GM19238 (cell line): Measurements from ENCODE around the gene BMP2.

Source experiments
- DNase-seq: peaks from one replicate; pipeline ENCODE4 v3.0.0; 2011; ENCODE audit warnings: low spot score; ENCODE audit not compliant: insufficient read length

Gene BMP2

GRCh38 chr20:6767536-6768227 is at the start of gene BMP2:
BMP2 (plus strand) TSS chr20:6767686; CDS start chr20:6770127, 2,441 bp downstream.
- peak; percentile 42 for DNase-seq

DNA sequence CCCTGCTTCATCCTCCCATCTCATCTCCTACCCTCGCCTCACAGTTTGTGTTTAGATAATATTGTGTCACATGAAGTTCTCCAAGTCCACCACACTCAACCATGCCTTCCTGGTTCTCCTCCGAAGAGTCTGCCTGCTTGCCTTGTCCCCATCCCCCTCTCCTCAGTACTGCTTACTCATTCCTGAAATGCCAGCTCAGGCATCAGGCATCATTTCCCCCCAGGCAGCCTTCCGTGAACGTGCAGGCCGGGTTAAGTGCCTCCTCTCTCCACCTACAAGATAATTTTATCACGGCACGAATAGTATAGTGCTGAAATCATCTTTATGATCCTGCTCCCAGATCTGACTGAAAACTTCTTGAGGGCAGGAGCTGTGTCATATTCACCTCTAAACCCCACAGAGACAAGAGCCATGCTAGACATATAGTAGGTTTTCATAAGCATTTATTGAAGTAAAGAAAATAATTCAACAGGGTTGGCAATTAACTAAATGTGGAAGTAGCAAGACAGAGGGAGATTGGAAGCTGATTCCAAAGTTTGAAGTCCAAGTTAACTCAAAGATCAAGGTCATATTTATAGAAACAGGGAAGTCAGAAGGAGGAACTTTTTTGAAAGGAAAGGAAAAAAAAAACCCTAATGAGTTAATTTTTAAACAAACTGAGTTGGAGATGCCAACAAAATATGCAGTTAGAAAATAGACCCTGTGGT is 48.7 kb upstream of the BMP2 start:
- no peak for DNase-seq

GRCh38 chr20:6719369-6719721 is 48.1 kb upstream of the BMP2 start:
- no peak for DNase-seq

DNA sequence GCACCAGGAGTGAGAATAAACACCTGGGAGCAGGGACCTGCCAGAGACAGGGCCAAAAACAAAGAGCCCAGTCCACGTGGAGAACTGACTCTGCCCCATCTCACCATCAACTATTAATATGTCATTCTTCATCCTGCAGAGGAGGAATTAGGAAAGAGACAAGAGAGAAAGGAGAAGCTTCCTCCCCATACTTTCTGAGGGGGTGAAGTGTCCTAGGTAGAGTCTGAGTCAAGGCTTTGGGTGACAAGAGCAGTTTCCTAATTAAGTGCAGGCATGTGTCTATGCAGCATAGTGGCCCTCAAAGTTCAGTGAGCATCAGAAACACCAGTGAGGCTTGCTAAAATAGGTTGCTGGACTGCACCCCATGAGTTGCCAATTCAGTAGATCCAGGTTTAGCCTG is 40.7 kb upstream of the BMP2 start:
- DNase-seq, result no peak

- DNase-seq, result no peak
These were observed 36.7 kb upstream of the BMP2 start for GRCh38 chr20:6730672-6731328.

DNA sequence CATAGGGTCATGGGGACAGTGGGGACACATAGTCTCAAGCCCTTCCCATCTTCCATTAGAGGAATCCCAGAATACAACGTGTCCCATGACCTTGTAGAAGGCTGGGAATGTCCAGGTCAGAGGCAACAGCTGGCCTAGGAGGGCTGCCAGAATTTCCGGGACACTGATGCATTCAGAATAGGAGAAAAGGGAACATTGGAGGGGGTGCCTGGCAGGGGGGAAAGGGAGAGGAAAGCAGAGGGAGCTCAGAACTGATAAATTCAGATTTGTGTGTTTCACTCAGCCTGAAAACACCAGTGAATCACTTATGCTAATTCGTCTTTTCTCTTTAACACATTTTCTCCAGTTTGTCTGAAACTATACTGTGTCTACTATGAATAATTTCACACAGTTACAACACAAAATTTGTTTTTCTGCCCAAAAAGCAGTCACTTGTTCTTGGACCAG is 35.5 kb upstream of the BMP2 start:
- no peak for DNase-seq

GRCh38 chr20:6732851-6733250 is 34.6 kb upstream of the BMP2 start:
- no peak for DNase-seq

DNA sequence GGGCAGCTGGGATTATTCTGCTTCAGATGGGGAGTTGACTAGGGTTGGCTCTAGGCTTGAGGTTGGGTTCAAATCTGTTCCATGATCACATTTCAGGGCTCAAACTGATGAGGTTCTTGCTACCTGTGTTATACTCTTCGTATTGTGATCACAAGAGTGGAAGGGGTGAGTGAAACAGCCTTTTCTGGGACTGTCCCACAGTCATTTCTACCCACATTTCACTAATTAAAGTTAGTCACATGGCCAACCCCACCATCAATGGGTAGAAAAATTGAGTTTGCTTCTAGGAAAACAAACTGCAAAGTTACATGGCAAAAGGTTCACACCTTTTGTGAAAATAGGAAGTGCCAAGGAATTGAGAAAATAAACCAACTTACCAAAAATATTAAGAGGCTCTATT is 33.5 kb upstream of the BMP2 start:
- no peak for DNase-seq

GRCh38 chr20:6735942-6736845 is 31.3 kb upstream of the BMP2 start:
- no peak for DNase-seq

- DNase-seq, result no peak
These were observed 28.1 kb upstream of the BMP2 start for GRCh38 chr20:6739406-6739805.

- DNase-seq, result no peak
These were observed 27.4 kb upstream of the BMP2 start for GRCh38 chr20:6740096-6740495.

GRCh38 chr20:6744180-6744579 is 23.3 kb upstream of the BMP2 start:
- DNase-seq, result no peak

- DNase-seq, result no peak
These were observed 22.7 kb upstream of the BMP2 start for GRCh38 chr20:6744805-6745204.

DNA sequence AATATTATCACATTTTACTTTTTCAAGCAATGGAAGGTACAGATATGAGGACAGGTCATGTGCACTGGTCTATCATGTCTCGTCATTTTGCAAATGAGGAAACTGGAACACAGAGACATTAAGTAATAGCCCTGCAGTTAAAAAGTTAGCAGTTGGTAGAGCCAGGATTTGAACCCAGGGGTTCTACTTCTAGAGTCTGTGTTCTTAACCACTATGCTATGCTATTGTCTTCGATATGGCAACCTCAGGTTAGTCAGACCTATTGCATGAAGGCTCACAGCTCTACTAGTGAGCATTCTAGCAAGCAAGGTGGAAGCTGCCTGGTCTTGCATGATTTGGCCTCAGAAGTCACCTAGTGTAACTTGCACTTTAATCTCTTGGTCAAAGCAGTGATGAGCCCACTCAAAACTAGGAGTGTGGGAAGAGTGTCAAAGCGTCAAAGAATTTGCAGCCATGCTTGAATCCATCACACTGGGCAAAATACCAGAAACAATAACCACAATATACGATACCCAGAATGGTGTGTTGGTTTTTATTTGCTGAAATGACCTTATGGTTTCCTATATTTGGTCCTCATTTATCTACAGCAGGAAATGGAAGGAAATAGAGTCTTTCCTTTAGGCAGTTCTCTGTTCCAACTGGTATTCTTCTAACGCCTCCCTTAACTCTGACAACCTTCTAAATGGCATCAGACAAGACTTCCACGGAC is 20.4 kb upstream of the BMP2 start:
- no peak for DNase-seq

- DNase-seq, result no peak
These were observed 17.0 kb upstream of the BMP2 start for GRCh38 chr20:6750438-6750837.

GRCh38 chr20:6756693-6757595 is 10.5 kb upstream of the BMP2 start:
- no peak for DNase-seq

- DNase-seq, result no peak
These were observed 2.9 kb upstream of the BMP2 start for GRCh38 chr20:6764619-6765018.

DNA sequence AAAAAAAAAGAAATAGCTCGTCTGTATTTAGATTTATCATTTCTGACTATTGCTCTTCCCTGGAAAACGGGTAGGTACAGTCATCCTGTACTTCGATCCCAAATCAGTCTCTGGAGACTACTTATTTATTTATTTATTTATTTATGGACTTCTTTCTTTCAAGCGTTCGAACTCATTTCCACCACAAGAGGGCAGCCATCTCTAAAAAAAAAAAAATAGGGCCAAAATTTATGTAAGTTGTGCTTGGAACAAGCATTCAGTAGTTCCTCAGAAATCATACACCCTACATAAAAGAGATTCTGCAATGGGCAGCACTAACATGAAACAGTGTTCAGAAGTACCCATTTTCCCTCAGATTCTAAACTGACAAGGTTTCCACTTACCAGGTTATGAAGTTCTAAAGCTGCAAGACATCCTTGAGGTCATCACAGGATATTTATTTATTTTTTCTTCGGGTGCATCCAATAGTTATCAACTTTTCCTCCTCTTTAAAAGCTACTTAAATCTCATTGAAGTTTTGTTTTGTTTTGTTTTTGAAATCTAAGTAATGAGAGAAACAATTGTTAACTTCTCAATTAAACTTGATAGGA is 1.9 kb upstream of the BMP2 start:
- DNase-seq, result no peak

- no peak for DNase-seq
These were observed 1.1 kb upstream of the BMP2 start for GRCh38 chr20:6766433-6766832.

GRCh38 chr20:6767126-6767535 is 355 bp upstream of the BMP2 start:
- no peak for DNase-seq
